NCI-H446 (cell line): ENCODE results near the gene OLFM1.
"Not testable (repeated sequence)": the region's sequence is repeated elsewhere in the genome, so short reads cannot be mapped to it uniquely, and the experiment has no call there.

Experiments used
- DNase-seq, 2 experiments: peaks; one replicate each; lab custom pipeline; 2025; lab: John Stamatoyannopoulos, UW

Gene OLFM1

GRCh38 chr9:135107581-135108235 is 20.2 kb downstream of the OLFM1 start:
- DNase-seq: no peak

- no peak for DNase-seq
Observed at GRCh38 chr9:135108831-135109510, 21.5 kb downstream of the OLFM1 start.

- no peak for DNase-seq
Observed at GRCh38 chr9:135109650-135110049, 22.2 kb downstream of the OLFM1 start.

- DNase-seq: no peak
Observed at GRCh38 chr9:135110416-135110815, 22.9 kb downstream of the OLFM1 start.

- DNase-seq: not testable (repeated sequence)
Observed at GRCh38 chr9:135111600-135111999, 24.1 kb downstream of the OLFM1 start.

- no peak for DNase-seq
Observed at GRCh38 chr9:135116371-135116770, 28.9 kb downstream of the OLFM1 start.

GRCh38 chr9:135116881-135117280 is 29.4 kb downstream of the OLFM1 start:
- DNase-seq: no peak

- DNase-seq: no peak
Observed at GRCh38 chr9:135117281-135117680, 29.8 kb downstream of the OLFM1 start.

GRCh38 chr9:135119496-135120064 is 32.1 kb downstream of the OLFM1 start:
- no peak for DNase-seq

GRCh38 chr9:135120249-135120648 is 32.8 kb downstream of the OLFM1 start:
- no peak for DNase-seq

GRCh38 chr9:135122316-135122715 is 34.8 kb downstream of the OLFM1 start:
- DNase-seq: no peak

GRCh38 chr9:135123126-135123772 is 35.8 kb downstream of the OLFM1 start:
- no peak for DNase-seq

- no peak for DNase-seq
Observed at GRCh38 chr9:135123773-135124134, 36.3 kb downstream of the OLFM1 start.

- DNase-seq: peak; percentile 28 to 80
Observed at GRCh38 chr9:135126451-135127187, 39.2 kb downstream of the OLFM1 start.

- DNase-seq: no peak
Observed at GRCh38 chr9:135127718-135128670, 40.5 kb downstream of the OLFM1 start.

- DNase-seq: no peak
Observed at GRCh38 chr9:135129137-135129695, 41.7 kb downstream of the OLFM1 start.

GRCh38 chr9:135130207-135130976 is 42.9 kb downstream of the OLFM1 start:
- DNase-seq: peak in 1 of 2 experiments; percentile 8

GRCh38 chr9:135131488-135131887 is 44.0 kb downstream of the OLFM1 start:
- DNase-seq: no peak

GRCh38 chr9:135132008-135132407 is 44.5 kb downstream of the OLFM1 start:
- no peak for DNase-seq
